Measurements from ENCODE around the gene DNPH1. TPM values are rescaled to one million over a fixed set of nuclear protein-coding genes. Genes with fewer than 3 reads are reported as not detected.

DNPH1 gene
- total and polyA plus RNA-seq, 9 of the 15 experiments (the other 6 are each of a cell fraction or from before 2014, with no cell fraction given), result 7.3 to 300 (median 68.7) TPM

DNA sequence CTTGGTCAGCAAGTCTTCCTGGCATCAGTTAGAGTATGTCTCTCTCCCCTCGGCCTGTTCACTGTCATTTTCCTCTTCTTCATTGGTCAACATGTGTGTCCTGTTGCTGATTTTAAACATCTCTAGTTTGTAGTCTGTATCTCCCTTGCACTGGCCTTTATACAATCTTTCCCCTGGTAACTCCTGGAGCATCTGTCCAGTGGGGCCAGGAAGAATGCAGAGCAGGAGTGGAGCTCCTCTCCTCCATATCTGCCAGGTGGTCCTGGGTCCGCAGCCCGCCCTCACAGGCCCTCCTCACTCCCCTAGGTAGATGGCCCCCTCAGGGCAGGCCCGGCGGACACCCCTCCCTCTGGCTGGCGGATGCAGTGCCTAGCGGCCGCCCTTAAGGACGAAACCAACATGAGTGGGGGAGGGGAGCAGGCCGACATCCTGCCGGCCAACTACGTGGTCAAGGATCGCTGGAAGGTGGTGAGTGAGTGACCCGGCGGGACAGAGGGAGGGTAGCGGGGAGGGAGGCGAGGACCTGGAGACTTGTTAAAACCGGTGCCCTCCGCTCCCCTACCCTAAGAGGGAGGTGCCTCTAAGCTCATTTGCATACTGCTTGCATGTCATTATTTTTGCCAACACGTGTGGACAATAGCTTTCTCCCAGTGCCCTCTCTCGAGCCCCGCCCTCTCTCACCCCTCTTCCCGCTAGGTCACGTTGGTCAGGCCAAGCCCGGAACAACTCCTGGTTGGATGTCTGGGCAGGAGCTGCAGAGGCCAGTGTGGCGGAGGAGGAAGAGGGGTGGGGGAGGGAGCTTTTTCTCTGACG lies 17.2 kb upstream of the DNPH1 start (continued):
- TF ChIP-seq, protein P1, sequence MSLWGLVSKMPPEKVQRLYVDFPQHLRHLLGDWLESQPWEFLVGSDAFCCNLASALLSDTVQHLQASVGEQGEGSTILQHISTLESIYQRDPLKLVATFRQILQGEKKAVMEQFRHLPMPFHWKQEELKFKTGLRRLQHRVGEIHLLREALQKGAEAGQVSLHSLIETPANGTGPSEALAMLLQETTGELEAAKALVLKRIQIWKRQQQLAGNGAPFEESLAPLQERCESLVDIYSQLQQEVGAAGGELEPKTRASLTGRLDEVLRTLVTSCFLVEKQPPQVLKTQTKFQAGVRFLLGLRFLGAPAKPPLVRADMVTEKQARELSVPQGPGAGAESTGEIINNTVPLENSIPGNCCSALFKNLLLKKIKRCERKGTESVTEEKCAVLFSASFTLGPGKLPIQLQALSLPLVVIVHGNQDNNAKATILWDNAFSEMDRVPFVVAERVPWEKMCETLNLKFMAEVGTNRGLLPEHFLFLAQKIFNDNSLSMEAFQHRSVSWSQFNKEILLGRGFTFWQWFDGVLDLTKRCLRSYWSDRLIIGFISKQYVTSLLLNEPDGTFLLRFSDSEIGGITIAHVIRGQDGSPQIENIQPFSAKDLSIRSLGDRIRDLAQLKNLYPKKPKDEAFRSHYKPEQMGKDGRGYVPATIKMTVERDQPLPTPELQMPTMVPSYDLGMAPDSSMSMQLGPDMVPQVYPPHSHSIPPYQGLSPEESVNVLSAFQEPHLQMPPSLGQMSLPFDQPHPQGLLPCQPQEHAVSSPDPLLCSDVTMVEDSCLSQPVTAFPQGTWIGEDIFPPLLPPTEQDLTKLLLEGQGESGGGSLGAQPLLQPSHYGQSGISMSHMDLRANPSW (CRISPR knock-in tag; IDR thresholded peaks at IDR 0.05), result no peak
- no peak for TF ChIP-seq EHMT2 (IDR thresholded peaks at IDR 0.05)
- TF ChIP-seq PHB2 (IDR thresholded peaks at IDR 0.05; ENCODE audit: low read depth), result no peak
- TF ChIP-seq, protein P2, sequence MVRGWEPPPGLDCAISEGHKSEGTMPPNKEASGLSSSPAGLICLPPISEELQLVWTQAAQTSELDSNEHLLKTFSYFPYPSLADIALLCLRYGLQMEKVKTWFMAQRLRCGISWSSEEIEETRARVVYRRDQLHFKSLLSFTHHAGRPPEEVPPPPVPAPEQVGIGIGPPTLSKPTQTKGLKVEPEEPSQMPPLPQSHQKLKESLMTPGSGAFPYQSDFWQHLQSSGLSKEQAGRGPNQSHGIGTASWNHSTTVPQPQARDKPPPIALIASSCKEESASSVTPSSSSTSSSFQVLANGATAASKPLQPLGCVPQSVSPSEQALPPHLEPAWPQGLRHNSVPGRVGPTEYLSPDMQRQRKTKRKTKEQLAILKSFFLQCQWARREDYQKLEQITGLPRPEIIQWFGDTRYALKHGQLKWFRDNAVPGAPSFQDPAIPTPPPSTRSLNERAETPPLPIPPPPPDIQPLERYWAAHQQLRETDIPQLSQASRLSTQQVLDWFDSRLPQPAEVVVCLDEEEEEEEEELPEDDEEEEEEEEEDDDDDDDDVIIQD (CRISPR knock-in tag; IDR thresholded peaks at IDR 0.05), result no peak
- no peak for TF ChIP-seq NCOR1 (IDR thresholded peaks at IDR 0.05)
- peak; percentile 21 for TF ChIP-seq CHD1 (IDR thresholded peaks at IDR 0.05; ENCODE audit: low read length)
- TF ChIP-seq ATF3 (IDR thresholded peaks at IDR 0.05), result no peak
- no peak for TF ChIP-seq ATF3 (CRISPR knock-in tag; conservative IDR thresholded peaks at IDR 0.05)
- no peak for TF ChIP-seq NR3C1 (CRISPR knock-in tag; IDR thresholded peaks at IDR 0.05)
- TF ChIP-seq ZNF12 (CRISPR knock-in tag; IDR thresholded peaks at IDR 0.05), result no peak
- no peak for TF ChIP-seq KAT8 (IDR thresholded peaks at IDR 0.05; ENCODE audit: low read depth)
- no peak for TF ChIP-seq E2F1 (CRISPR knock-in tag; IDR thresholded peaks at IDR 0.05)
- no peak for TF ChIP-seq ZNF316 (IDR thresholded peaks at IDR 0.05)
- no peak for TF ChIP-seq ZNF583 (CRISPR knock-in tag; IDR thresholded peaks at IDR 0.05)
- TF ChIP-seq AFF1 (IDR thresholded peaks at IDR 0.05; ENCODE audit: low read depth in 1 of 2, partially characterized antibody in 2 of 2), result no peak
- no peak for TF ChIP-seq OTX1 (CRISPR knock-in tag; IDR thresholded peaks at IDR 0.05)
- TF ChIP-seq MCM2 (IDR thresholded peaks at IDR 0.05; ENCODE audit: low read depth), result no peak
- peak in 1 of 2 experiments; percentile 51; a peak in 1 of 4 replicates for TF ChIP-seq FOXK2 (conservative IDR thresholded peaks at IDR 0.05 in 1 of 2, IDR thresholded peaks at IDR 0.05 in 1 of 2; ENCODE audit: low read depth in 2 of 2)
- no peak for TF ChIP-seq ZNF165 (CRISPR knock-in tag; IDR thresholded peaks at IDR 0.05; ENCODE audit: borderline replicate concordance)
